Retinal pigment epithelial cell (primary cell): Measurements from ENCODE around the gene DCAF4L1.

ENCODE experiments used
- DNase-seq: peaks from one replicate; pipeline ENCODE4 v3.0.0-alpha.2; 2010; ENCODE audit warnings: low read depth
- H3K4me3 ChIP-seq: 2 replicates; pipeline ENCODE4 v1.5.1; 2011; ENCODE audit warnings: mild to moderate bottlenecking, low read length, control low read depth, moderate library complexity
- TF ChIP-seq, protein P1 (sequence below): conservative IDR thresholded peaks from 2 replicates; pipeline ENCODE4 v1.5.1; 2011; ENCODE audit warnings: low read depth, low read length, control low read depth, inconsistent platforms

DCAF4L1 gene, protein sequence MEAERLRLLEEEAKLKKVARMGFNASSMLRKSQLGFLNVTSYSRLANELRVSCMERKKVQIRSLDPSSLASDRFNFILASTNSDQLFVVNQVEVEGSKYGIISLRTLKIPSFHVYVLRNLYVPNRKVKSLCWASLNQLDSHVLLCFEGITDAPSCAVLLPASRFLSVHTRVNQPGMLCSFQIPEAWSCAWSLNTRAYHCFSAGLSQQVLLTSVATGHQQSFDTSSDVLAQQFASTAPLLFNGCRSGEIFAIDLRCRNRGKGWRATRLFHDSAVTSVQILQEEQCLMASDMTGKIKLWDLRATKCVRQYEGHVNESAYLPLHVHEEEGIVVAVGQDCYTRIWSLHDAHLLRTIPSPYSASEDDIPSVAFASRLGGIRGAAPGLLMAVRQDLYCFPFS

DNA sequence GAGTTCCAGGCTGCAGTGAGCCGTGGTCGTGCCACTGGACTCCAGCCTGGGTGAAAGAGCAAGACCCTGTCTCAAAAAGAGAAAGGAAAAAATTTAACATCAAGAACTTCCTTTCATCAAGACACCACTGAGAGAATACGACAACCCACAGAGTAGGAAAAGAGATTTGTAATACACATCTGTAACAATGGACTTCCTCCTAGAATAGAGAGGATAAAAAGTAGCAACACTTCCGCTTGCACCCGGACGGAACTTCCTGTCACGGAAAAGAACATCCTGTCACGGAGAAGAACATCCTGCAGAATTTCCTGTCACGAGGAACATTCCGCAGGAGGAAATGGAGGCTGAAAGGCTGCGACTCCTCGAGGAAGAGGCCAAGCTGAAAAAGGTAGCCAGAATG is at the start of gene DCAF4L1:
DCAF4L1 (plus strand) TSS at position 301 of the 400 bp plus-strand sequence; CDS start at position 338, 37 bp downstream.
- no peak for DNase-seq

DNA sequence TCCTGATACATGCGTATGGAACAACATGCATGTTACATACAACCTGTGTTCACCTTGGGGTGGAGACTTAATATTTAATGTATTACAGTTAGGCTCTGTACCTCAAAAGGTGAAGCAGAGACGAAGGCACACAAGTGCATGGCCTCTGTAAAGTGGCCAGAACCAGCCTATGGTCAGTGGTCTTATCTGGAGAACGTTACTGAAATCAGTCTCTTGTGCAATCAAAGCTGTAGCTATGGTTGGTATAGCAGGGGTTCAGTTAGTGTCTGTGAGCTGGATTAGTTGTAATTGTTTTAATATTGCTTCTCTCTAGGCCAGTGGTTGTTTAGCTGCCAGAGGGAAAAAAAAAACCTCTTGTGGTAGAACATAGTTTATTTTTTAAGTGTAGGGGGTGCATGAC is 48.6 kb upstream of the DCAF4L1 start:
- no peak for DNase-seq
- TF ChIP-seq, protein P1, sequence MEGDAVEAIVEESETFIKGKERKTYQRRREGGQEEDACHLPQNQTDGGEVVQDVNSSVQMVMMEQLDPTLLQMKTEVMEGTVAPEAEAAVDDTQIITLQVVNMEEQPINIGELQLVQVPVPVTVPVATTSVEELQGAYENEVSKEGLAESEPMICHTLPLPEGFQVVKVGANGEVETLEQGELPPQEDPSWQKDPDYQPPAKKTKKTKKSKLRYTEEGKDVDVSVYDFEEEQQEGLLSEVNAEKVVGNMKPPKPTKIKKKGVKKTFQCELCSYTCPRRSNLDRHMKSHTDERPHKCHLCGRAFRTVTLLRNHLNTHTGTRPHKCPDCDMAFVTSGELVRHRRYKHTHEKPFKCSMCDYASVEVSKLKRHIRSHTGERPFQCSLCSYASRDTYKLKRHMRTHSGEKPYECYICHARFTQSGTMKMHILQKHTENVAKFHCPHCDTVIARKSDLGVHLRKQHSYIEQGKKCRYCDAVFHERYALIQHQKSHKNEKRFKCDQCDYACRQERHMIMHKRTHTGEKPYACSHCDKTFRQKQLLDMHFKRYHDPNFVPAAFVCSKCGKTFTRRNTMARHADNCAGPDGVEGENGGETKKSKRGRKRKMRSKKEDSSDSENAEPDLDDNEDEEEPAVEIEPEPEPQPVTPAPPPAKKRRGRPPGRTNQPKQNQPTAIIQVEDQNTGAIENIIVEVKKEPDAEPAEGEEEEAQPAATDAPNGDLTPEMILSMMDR, result no peak

More for the DNA sequence above, at the start of gene DCAF4L1:
- no peak within 1 kb of the TSS for H3K4me3 ChIP-seq
- TF ChIP-seq, protein P1, result no peak

DNA sequence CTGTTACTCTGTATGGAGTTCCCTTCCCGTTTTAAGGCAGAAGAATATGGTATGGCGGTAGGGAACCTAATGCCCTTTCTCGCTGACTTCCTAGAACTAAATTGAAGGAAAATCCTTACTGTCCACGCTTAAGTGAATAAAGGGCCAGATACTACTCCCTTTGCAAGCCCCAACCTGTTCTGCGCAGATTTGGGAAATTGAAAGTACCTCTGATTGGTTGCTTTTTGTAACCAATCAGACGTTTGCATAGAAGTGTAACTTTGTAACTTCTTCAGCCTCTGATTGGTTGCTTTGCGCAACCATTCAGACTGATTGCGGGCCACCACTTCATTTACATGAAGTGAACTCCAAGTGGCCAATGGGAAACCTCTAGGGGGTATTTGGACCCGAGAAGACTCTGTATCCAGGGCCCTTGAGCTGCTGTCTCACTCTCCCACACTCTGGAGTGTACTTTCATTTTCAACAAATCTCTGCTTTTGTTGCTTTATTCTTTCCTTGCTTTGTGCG is 47.5 kb upstream of the DCAF4L1 start:
- TF ChIP-seq, protein P1, result no peak
- no peak for DNase-seq
- no peak overlapping the region for H3K4me3 ChIP-seq

More for the DNA sequence above, 48.6 kb upstream of the DCAF4L1 start:
- H3K4me3 ChIP-seq, result no peak overlapping the region

DNA sequence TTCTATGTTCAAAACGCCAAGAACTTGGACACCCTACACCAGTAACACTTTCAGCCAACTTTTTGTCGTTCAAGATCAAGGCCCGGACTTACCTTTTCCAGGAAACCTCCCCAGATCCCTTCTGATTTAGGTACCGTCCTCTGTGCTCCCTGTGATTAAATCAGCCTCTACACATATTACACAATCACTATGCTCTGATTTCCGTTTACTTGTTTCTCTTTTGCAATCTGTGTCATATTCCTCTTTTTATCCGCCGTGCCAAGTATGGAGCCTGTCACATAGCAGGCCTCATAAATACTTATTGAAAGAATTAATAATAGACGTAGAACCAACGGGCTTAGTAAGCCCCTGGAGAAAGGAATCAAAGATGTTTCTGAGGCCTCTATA is 47.0 kb upstream of the DCAF4L1 start:
- DNase-seq, result no peak
- TF ChIP-seq, protein P1, result no peak
- H3K4me3 ChIP-seq, result peak overlapping the region; percentile 97

DNA sequence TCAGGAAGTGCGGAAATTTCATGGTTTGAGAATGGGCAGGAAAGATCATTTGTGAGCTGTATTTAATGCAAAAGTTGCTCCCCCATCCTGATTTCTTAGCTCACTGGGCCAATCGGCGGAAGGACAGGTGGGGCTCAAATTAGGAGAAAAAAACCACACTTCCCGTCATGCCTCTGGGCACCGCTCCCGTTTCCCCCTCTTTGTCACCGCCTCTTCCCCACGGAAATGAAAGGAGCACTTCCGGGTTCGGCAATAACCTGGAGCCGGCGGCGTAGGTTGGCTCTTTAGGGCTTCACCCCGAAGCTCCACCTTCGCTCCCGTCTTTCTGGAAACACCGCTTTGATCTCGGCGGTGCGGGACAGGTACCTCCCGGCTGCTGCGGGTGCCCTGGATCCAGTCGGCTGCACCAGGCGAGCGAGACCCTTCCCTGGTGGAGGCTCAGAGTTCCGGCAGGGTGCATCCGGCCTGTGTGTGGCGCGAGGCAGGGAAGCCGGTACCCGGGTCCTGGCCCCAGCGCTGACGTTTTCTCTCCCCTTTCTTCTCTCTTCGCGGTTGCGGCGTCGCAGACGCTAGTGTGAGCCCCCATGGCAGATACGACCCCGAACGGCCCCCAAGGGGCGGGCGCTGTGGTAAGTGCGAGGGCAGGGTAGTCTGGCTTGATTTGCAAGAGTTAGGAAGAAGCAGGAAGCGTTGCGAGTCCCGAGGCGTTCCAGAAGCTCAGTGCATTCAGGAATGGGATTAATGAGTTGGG is 46.5 kb upstream of the DCAF4L1 start, which contains the start of gene TMEM33:
TMEM33 (plus strand) TSS at position 529 of the 751 bp plus-strand sequence; CDS start at position 585, 56 bp downstream.
- TF ChIP-seq, protein P1, result no peak
- H3K4me3 ChIP-seq, result peak within 1 kb of the TSS; percentile 97
- peak; percentile 51 for DNase-seq

DNA sequence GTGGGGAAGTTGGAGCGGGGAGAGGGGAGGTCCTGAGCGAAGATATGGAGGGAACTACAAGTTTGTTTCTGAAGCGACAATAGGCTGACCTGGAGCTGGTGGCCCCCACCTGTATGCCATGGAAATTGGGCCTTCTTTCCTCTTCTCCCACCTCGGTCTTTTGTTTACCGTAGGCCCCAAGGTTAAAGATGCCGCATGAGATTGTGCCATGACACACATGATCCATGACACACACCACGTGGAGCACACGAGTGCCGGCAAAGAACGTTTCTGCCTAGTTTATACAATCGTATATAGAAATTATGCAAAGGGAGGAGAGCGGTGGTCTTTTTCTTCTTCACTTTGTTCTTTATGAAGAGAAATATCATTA is 45.9 kb upstream of the DCAF4L1 start:
- H3K4me3 ChIP-seq, result peak overlapping the region; percentile 97
- peak; percentile 17 for DNase-seq
- TF ChIP-seq, protein P1, result no peak
